HG02981 (cell line): ENCODE data around the gene SMAD9.

Experiments
- ATAC-seq: cut with Tn5 transposase; IDR thresholded peaks from one replicate; pipeline ENCODE4 v1.9.1; 2021; ENCODE audit warnings: mild to moderate bottlenecking, moderate library complexity; ENCODE audit not compliant: unreplicated experiment

SMAD9 gene

GRCh38 chr13:36919833-36920615 is at the start of gene SMAD9:
SMAD9 (minus strand) TSS chr13:36920238; CDS start chr13:36879689, 40,549 bp downstream.
- peak; percentile 64 for ATAC-seq

- no peak for ATAC-seq
Observed at GRCh38 chr13:36966404-36966803, 46.4 kb upstream of the SMAD9 start.

GRCh38 chr13:36965767-36966166 is 45.7 kb upstream of the SMAD9 start:
- ATAC-seq: no peak

GRCh38 chr13:36959456-36960116 is 39.5 kb upstream of the SMAD9 start:
- ATAC-seq: no peak

GRCh38 chr13:36954542-36954941 is 34.5 kb upstream of the SMAD9 start:
- no peak for ATAC-seq

GRCh38 chr13:36950920-36951319 is 30.9 kb upstream of the SMAD9 start:
- no peak for ATAC-seq

- ATAC-seq: no peak
Observed at GRCh38 chr13:36950330-36950729, 30.3 kb upstream of the SMAD9 start.

GRCh38 chr13:36945078-36945477 is 25.0 kb upstream of the SMAD9 start:
- no peak for ATAC-seq

GRCh38 chr13:36925603-36926002 is 5.6 kb upstream of the SMAD9 start:
- ATAC-seq: no peak

GRCh38 chr13:36924001-36924400 is 4.0 kb upstream of the SMAD9 start:
- no peak for ATAC-seq

GRCh38 chr13:36921631-36922301 is 1.7 kb upstream of the SMAD9 start:
- ATAC-seq: no peak

GRCh38 chr13:36920616-36921185 is 663 bp upstream of the SMAD9 start:
- ATAC-seq: no peak

- peak; percentile 8 for ATAC-seq
Observed at GRCh38 chr13:36919171-36919832, 736 bp downstream of the SMAD9 start.

- no peak for ATAC-seq
Observed at GRCh38 chr13:36918246-36919131, 1.5 kb downstream of the SMAD9 start.

GRCh38 chr13:36917311-36917710 is 2.7 kb downstream of the SMAD9 start:
- ATAC-seq: no peak

- no peak for ATAC-seq
Observed at GRCh38 chr13:36915896-36916640, 4.0 kb downstream of the SMAD9 start.

GRCh38 chr13:36915106-36915505 is 4.9 kb downstream of the SMAD9 start:
- no peak for ATAC-seq

GRCh38 chr13:36914648-36915047 is 5.4 kb downstream of the SMAD9 start:
- no peak for ATAC-seq

GRCh38 chr13:36913463-36913862 is 6.6 kb downstream of the SMAD9 start:
- no peak for ATAC-seq
